Measurements from ENCODE around the gene PHC2. TPM values are rescaled to one million over a fixed set of nuclear protein-coding genes. Genes with fewer than 3 reads are reported as not detected.
A peak's percentile ranks its signal among the peaks of the same experiment; 100 is the strongest.
"Not testable (repeated sequence)": the region's sequence is repeated elsewhere in the genome, so short reads cannot be mapped to it uniquely, and the experiment has no call there.

Gene PHC2
- total RNA-seq, 4 donors from 2014 or later: 70.2 to 114 (median 77.2) TPM

DNA sequence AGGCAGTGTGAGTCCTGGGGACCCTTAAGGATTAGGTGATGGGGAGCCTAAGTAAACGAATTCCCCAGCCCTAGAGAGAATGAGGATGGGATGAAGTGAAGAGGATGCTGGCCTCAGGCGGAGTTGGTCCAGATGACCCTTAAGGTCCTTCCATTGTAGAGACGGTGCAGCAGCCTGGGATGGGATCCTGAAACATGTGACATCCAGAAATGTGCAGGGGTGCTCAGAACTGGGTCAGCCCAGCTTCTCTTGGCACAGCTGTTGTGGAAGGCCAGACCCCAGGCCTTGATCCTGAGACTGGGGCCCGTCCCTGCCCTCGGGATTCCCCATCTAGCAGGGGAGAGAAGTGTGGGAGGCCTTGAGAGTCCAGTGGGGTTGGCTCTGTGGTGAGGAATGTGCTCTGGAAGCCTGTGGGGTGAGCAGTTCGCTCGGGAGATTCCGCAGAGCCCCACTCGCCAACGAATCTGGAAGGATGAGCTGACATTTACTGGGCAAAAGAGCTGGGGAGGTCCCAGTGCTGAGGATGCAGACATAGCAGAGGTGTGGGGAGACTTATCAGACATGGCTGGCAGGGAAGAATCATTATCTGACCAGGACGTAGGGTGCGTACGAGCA lies 138.1 kb downstream of the PHC2 start:
- DNase-seq (ENCODE audit: low spot score in 2 of 2): no peak
- intact Hi-C loops (cut with DNase I; ENCODE audit: low total_unique reads): loop anchor here (10.0 kb wide), 1 partner anchor 322 kb away; no protein-coding TSS in a partner anchor
- no peak overlapping the region for H3K4me3 ChIP-seq (ENCODE audit: low read depth, poor library complexity, severe bottlenecking)
- no peak for TF ChIP-seq POLR2A (IDR thresholded peaks at IDR 0.05)
- TF ChIP-seq, protein P1, sequence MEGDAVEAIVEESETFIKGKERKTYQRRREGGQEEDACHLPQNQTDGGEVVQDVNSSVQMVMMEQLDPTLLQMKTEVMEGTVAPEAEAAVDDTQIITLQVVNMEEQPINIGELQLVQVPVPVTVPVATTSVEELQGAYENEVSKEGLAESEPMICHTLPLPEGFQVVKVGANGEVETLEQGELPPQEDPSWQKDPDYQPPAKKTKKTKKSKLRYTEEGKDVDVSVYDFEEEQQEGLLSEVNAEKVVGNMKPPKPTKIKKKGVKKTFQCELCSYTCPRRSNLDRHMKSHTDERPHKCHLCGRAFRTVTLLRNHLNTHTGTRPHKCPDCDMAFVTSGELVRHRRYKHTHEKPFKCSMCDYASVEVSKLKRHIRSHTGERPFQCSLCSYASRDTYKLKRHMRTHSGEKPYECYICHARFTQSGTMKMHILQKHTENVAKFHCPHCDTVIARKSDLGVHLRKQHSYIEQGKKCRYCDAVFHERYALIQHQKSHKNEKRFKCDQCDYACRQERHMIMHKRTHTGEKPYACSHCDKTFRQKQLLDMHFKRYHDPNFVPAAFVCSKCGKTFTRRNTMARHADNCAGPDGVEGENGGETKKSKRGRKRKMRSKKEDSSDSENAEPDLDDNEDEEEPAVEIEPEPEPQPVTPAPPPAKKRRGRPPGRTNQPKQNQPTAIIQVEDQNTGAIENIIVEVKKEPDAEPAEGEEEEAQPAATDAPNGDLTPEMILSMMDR (IDR thresholded peaks at IDR 0.05): no peak
- WGBS, 2 donors: 74 to 77% methylated on average over 13 of the region's 13 CpGs

DNA sequence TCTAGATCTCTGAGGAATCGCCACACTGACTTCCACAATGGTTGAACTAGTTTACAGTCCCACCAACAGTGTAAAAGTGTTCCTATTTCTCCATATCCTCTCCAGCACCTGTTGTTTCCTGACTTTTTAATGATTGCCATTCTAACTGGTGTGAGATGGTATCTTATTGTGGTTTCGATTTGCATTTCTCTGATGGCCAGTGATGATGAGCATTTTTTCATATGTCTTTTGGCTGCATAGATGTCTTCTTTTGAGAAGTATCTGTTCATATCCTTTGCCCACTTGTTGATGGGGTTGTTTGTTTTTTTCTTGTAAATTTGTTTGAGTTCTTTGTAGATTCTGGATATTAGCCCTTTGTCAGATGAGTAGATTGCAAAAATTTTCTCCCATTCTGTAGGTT lies 140.3 kb downstream of the PHC2 start:
- H3K4me3 ChIP-seq (ENCODE audit: low read depth, poor library complexity, severe bottlenecking); DNase-seq (ENCODE audit: low spot score in 2 of 2): not testable (repeated sequence)
- intact Hi-C loops (cut with DNase I; ENCODE audit: low total_unique reads): loop anchor here (10.0 kb wide), 1 partner anchor 324 kb away; no protein-coding TSS in a partner anchor
- 92 to 100% methylated on average over 1 of the region's 2 CpGs for WGBS, 2 donors

DNA sequence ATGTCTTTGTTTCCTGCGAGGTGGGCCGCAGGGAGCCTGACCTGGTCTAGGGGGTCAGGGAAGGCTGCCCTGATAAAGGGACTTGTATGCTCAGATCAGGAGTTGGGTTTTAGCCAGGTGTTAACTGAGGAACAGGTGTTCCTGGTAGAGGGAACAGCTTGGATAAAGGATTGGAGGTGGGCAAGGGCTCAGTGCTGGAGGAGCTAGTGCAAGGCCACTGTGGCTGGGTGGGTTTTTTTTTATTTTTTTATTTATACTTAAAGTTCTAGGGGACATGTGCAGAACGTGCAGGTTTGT lies 141.1 kb downstream of the PHC2 start:
- no peak for DNase-seq (ENCODE audit: low spot score in 2 of 2)
- TF ChIP-seq, protein P1 (IDR thresholded peaks at IDR 0.05): no peak
- no peak for TF ChIP-seq POLR2A (IDR thresholded peaks at IDR 0.05)
- intact Hi-C loops (cut with DNase I; ENCODE audit: low total_unique reads): loop anchor here (10.0 kb wide), 2 partner anchors 175 to 325 kb away; no protein-coding TSS in a partner anchor
- 93 to 96% methylated on average over 3 of the region's 3 CpGs for WGBS, 2 donors
- no peak overlapping the region for H3K4me3 ChIP-seq (ENCODE audit: low read depth, poor library complexity, severe bottlenecking)

DNA sequence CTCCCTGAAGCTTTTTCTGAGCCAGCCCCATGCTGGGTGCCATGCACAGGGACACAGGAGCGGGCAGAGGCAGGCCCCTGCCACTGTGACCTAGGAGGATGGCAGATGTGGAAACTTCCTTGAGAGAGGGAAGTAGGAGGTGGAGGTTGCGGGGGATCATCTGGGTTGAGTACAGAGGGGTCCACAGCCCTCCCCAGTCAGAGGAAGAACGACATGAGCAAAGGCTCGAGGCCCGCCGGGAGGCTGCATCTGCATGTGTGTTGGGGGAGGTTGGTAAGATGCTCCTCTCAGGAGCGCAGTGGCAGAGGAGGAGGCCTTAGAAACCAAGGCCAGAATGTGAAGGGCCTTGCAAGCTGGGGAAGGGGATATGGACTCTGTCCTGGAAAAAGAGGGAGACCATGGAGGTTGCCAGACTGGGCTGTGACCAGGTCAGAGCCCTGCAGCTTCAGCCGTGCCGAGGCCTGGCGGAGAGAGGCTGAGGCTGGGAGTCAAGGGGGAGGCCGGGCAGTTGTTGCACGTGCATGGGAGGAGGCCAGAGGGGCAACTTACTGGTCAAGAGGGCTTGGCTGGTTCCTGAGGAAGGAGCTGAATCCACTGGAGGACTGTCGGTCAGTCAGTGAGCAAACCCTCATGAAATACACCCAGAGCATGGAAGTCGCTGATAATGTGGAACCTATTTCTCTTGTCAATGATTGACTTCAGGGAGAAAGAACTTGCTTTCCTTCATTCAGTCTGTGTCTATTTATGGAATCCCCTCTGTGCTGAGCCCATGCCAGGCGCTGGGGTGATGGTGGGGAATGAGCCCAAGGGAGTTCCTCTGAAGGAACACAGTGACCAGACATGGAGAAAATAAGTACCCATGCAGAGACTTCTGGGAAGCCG lies 141.7 kb downstream of the PHC2 start:
- 87 to 92% methylated on average over 16 of the region's 16 CpGs for WGBS, 2 donors

DNA sequence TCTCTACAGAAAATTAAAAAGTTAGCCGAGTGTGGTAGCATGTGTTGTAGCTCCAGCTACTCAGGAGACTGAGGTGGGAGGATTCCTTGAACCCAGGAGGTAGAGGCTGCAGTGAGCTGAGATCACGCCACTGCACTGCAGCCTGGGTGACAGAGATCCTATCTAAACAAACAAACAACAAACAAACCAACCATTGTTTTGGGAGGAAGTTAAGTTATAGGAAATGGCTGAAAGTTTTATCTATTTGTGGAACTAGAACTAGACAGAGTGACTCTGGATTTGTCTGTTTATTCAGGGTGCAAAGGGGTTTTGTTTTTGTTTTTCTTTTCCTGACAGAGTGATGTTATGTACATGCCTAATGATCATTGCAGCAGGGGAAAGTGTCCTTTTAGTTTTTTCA lies 143.6 kb downstream of the PHC2 start:
- no peak overlapping the region for H3K4me3 ChIP-seq (ENCODE audit: low read depth, poor library complexity, severe bottlenecking)
- 60 to 65% methylated on average over 2 of the region's 2 CpGs for WGBS, 2 donors
- TF ChIP-seq, protein P1 (IDR thresholded peaks at IDR 0.05): no peak
- no peak for TF ChIP-seq POLR2A (IDR thresholded peaks at IDR 0.05)
- DNase-seq (ENCODE audit: low spot score in 2 of 2): no peak
- intact Hi-C loops (cut with DNase I; ENCODE audit: low total_unique reads): loop anchor here (10.0 kb wide), 1 partner anchor 177 kb away; no protein-coding TSS in a partner anchor

More for the DNA sequence above, 141.7 kb downstream of the PHC2 start:
- peak in 1 of 2 donors; percentile 83 for DNase-seq (ENCODE audit: low spot score in 2 of 2)
- intact Hi-C loops (cut with DNase I; ENCODE audit: low total_unique reads): loop anchor here (10.0 kb wide), 1 partner anchor 176 kb away; no protein-coding TSS in a partner anchor
- TF ChIP-seq, protein P1 (IDR thresholded peaks at IDR 0.05): no peak
- TF ChIP-seq POLR2A (IDR thresholded peaks at IDR 0.05): no peak
- no peak overlapping the region for H3K4me3 ChIP-seq (ENCODE audit: low read depth, poor library complexity, severe bottlenecking)

Measured in lower leg skin (tissue), 4 donors.